B cell (primary cell): ENCODE data around the gene DTX3. TPM values are rescaled to one million over a fixed set of nuclear protein-coding genes. Genes with fewer than 3 reads are reported as not detected.

Experiments used
- ATAC-seq: fragments of 200-7000 bp; cut with Tn5 transposase; one replicate; pipeline ENCODE4 v1.10.0; 2021; ENCODE audit warnings: low read depth, mild to moderate bottlenecking, moderate number of reproducible peaks, moderate library complexity
- CTCF ChIA-PET: fragments of 350-600 bp; sonication (Branson Sonifier 250); formaldehyde crosslinking; loops from one replicate; lab custom pipeline; 2021; ENCODE audit warnings: antibody characterized with exemption, inconsistent platforms; lab: Charles Lee
- POLR2A ChIA-PET: fragments of 350-600 bp; sonication (Branson Sonifier 250); formaldehyde crosslinking; loops from one replicate; lab custom pipeline; 2021; ENCODE audit warnings: antibody characterized with exemption; lab: Charles Lee
- DNase-seq: peaks from one replicate; pipeline ENCODE4 v3.0.0; 2013
- H2AFZ ChIP-seq: 2 replicates; pipeline ENCODE4 v1.6.1; 2012; ENCODE audit warnings: mild to moderate bottlenecking, low read depth, low read length; ENCODE audit not compliant: insufficient read depth, poor library complexity, severe bottlenecking
- H3K27ac ChIP-seq, 2 donors: 1 replicate in 1 of 2; 2 replicates in 1 of 2; pipeline ENCODE4 v1.5.1; 2012 to 2013; ENCODE audit warnings: low read length in 2 of 2, mild to moderate bottlenecking in 2 of 2, moderate library complexity in 1 of 2
- H3K27me3 ChIP-seq, 4 experiments: fragments of 200-600 bp in 1 of 4; sonication (generic) in 1 of 4; replicated peaks in 1 of 4; 1 replicate in 2 of 4; 2 replicates in 2 of 4; pipeline versions ENCODE4 v1.6.1 to v1.7.0; 2013 to 2016; ENCODE audit warnings: low read length in 3 of 4, mild to moderate bottlenecking in 2 of 4, mixed read lengths in 1 of 4, moderate library complexity in 1 of 4; ENCODE audit not compliant: insufficient read depth in 4 of 4, control insufficient read depth in 3 of 4; ENCODE audit errors: control extremely low read depth in 1 of 4
- H3K36me3 ChIP-seq, 2 experiments: replicated peaks in 1 of 2; 1 replicate in 1 of 2; 2 replicates in 1 of 2; pipeline versions ENCODE4 v1.6.1 to v1.7.1; 2013; ENCODE audit warnings: low read length in 1 of 2; ENCODE audit not compliant: insufficient read depth in 2 of 2, control insufficient read depth in 1 of 2; ENCODE audit errors: control extremely low read depth in 1 of 2, extremely low read depth in 1 of 2
- H3K4me1 ChIP-seq, 2 donors: fragments of 200-600 bp in 1 of 2; sonication (generic) in 1 of 2; 1 replicate in 1 of 2; 2 replicates in 1 of 2; pipeline versions ENCODE4 v1.5.1 to v1.6.1; 2013 to 2017; ENCODE audit warnings: low read length in 2 of 2; ENCODE audit not compliant: control insufficient read depth in 2 of 2, insufficient read depth in 2 of 2
- H3K4me2 ChIP-seq: replicated peaks from 2 replicates; pipeline ENCODE3; 2012; ENCODE audit warnings: mild to moderate bottlenecking, low read depth, low read length; ENCODE audit not compliant: poor library complexity, severe bottlenecking
- H3K4me3 ChIP-seq, 5 experiments: fragments of 200-600 bp in 1 of 5; sonication (generic) in 1 of 5; 1 replicate in 3 of 5; 2 replicates in 2 of 5; pipeline versions ENCODE4 v1.5.1 to v1.7.0; 2011 to 2016; ENCODE audit warnings: low read length in 4 of 5, mild to moderate bottlenecking in 4 of 5, low read depth in 2 of 5, control low read depth in 1 of 5, moderate library complexity in 1 of 5; ENCODE audit not compliant: insufficient read depth in 1 of 5; ENCODE audit errors: control extremely low read depth in 1 of 5, extremely low read depth in 1 of 5
- H3K79me2 ChIP-seq: fragments of 200-600 bp; sonication (generic); one replicate; pipeline ENCODE4 v1.6.0; 2016; ENCODE audit warnings: low read length; ENCODE audit not compliant: control insufficient read depth, insufficient read depth
- H3K9ac ChIP-seq: fragments of 200-600 bp; sonication (generic); 2 replicates; pipeline ENCODE4 v1.6.1; 2017; ENCODE audit warnings: mild to moderate bottlenecking, low read length, moderate library complexity
- H3K9me3 ChIP-seq, 3 donors: one replicate each; pipeline versions ENCODE4 v1.6.1 to v1.7.1; 2013; ENCODE audit warnings: low read length in 2 of 3; ENCODE audit not compliant: control insufficient read depth in 2 of 3, insufficient read depth in 1 of 3; ENCODE audit errors: control extremely low read depth in 1 of 3
- H4K20me1 ChIP-seq: 2 replicates; pipeline ENCODE4 v1.6.0; 2012; ENCODE audit warnings: mild to moderate bottlenecking, low read length; ENCODE audit not compliant: insufficient read depth, control insufficient read depth, poor library complexity, severe bottlenecking
- H3K27ac Mint-ChIP-seq: one replicate; pipeline ENCODE4 v1.8.0; 2021; ENCODE audit warnings: mixed read lengths
- H3K27me3 Mint-ChIP-seq: one replicate; pipeline ENCODE4 v1.8.0; 2021; ENCODE audit warnings: mixed read lengths
- H3K4me1 Mint-ChIP-seq: one replicate; pipeline ENCODE4 v1.8.0; 2021; ENCODE audit warnings: mixed read lengths
- H3K4me3 Mint-ChIP-seq: one replicate; pipeline ENCODE4 v1.8.0; 2021; ENCODE audit warnings: mixed read lengths
- H3K9me3 Mint-ChIP-seq: one replicate; pipeline ENCODE4 v1.8.0; 2022; ENCODE audit warnings: mixed read lengths; ENCODE audit not compliant: insufficient read depth
- CTCF ChIP-seq: fragments of 200-600 bp; IDR thresholded peaks from one replicate; pipeline ENCODE4 v1.8.0; 2022; ENCODE audit warnings: antibody characterized with exemption, mild to moderate bottlenecking
- EZH2 ChIP-seq: IDR thresholded peaks from 2 replicates; pipeline ENCODE4 v1.6.1; 2012; ENCODE audit warnings: borderline replicate concordance, low read depth, mild to moderate bottlenecking, moderate library complexity, low read length; ENCODE audit not compliant: insufficient read depth, poor library complexity, severe bottlenecking
- WGBS: methylation state at CpG from one replicate; pipeline ENCODE4 v1.1.5; 2013; ENCODE audit warnings: missing lambda C conversion rate; ENCODE audit not compliant: insufficient coverage; 5-methylcytosine and 5-hydroxymethylcytosine counted together
- intact Hi-C: fragments of 100-400 bp; cut with micrococcal nuclease; formaldehyde crosslinking; loops from one replicate; pipeline ENCODE4 v1.10.0; 2022
- polyA plus RNA-seq: library from polyadenylated mRNA; depleted of rRNA; stranded (reverse); fragments of >200 nt; gene quantifications from 2 replicates; pipeline ENCODE4 v1.2.3, GENCODE V29; 2012
- total RNA-seq, 2 donors: library from RNA; stranded (reverse); fragments of 120-200 nt in 1 of 2; gene quantifications; 1 replicate in 1 of 2; 2 replicates in 1 of 2; pipeline versions ENCODE4 v1.2.3 to v1.2.4, GENCODE V29; 2013 to 2022

The DTX3 gene
- total and polyA plus RNA-seq, 2 donors (not counting 1 experiment from before 2014, with no cell fraction given), result 3.5 to 7.3 TPM

GRCh38 chr12:57627501-57628279 lies 23.1 kb downstream of the DTX3 start:
- peak overlapping the region; percentile 74 for H3K4me2 ChIP-seq
- no peaks in the 10 kb centered on the region for H4K20me1 ChIP-seq
- Mint-ChIP-seq H3K4me3 (peak overlapping the region; percentile 57), H3K9me3 (no peaks in the 10 kb centered on the region), H3K27ac (no peak overlapping the region), H3K27me3 (peaks cover 84% of the 10 kb centered on the region), H3K4me1 (peaks cover 20% of the 10 kb centered on the region)
- peak overlapping the region; percentile 38 for H2AFZ ChIP-seq
- WGBS, result 6% methylated on average over 63 of the region's 67 CpGs
- POLR2A ChIA-PET, result interaction anchor here (0.9 kb wide), 1 partner anchor 169 kb away, joined by 3 read pairs; the partner anchor contains the start of gene GLI1
- H3K27me3 ChIP-seq, result peaks cover 0 to 97% (median 73%) of the 10 kb centered on the region in 4 experiments
- no peaks in the 10 kb centered on the region for H3K36me3 ChIP-seq
- peak overlapping the region in 2 of 5 experiments; percentile 11 to 25 for H3K4me3 ChIP-seq
- peaks cover 19 to 38% of the 10 kb centered on the region in 2 donors for H3K4me1 ChIP-seq
- DNase-seq, result peak; percentile 49
- ATAC-seq, result peak; percentile 48
- H3K79me2 ChIP-seq, result no peaks in the 10 kb centered on the region
- H3K9ac ChIP-seq, result peak overlapping the region; percentile 34
- H3K9me3 ChIP-seq, result peaks cover 0 to 8% (median 0%) of the 10 kb centered on the region in 3 donors
- TF ChIP-seq EZH2, result no peak
- peak; percentile 20 for TF ChIP-seq CTCF
- CTCF ChIA-PET, result interaction anchor here (0.6 to 2.3 kb wide), 3 partner anchors 10 to 44 kb away, joined by 3 to 12 read pairs (median 3); no protein-coding TSS in a partner anchor
- no peak overlapping the region for H3K27ac ChIP-seq
- intact Hi-C loops, result no loop called here
